ENCODE measurements around the gene ADK.
"Not testable (repeated sequence)": the region's sequence is repeated elsewhere in the genome, so short reads cannot be mapped to it uniquely, and the experiment has no call there.

ADK gene

DNA sequence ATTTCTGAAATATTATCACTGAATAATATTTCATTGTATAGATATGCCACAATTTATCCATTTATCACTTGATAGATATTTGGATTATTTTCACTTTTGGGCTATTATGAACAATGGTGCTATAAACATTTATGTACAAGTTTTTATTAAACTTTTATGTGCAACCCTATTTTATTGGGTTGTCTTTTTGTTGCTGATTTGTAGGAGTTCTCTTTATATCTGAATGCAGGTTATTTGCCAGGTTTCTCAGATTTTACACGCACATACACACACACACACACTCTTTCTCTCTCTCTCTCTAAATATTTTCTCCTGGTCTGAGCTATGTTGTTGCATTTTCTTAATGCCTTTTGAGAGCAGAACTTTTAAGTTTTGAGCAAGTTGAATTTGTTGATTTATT is 36.2 kb downstream of the ADK start:
- no peak for DNase-seq

DNA sequence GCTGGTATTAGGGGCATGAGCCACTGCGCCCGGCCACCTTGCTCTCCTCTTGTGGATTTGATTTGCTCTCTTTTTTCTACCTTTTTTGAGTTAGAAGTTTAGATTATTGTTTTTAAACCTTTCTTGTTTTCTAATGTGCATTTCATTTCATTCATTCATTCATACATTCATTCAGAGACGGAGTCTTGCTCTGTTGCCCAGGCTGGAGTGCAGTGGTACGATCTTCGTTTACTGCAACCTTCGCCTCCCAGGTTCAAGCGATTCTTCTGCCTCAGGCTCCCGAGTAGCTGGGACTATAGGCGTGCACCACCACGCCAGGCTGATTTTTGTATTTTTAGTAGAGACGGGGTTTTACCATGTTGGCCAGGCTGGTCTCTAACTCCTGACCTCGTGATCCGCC is 37.6 kb downstream of the ADK start:
- DNase-seq, result not testable (repeated sequence)

DNA sequence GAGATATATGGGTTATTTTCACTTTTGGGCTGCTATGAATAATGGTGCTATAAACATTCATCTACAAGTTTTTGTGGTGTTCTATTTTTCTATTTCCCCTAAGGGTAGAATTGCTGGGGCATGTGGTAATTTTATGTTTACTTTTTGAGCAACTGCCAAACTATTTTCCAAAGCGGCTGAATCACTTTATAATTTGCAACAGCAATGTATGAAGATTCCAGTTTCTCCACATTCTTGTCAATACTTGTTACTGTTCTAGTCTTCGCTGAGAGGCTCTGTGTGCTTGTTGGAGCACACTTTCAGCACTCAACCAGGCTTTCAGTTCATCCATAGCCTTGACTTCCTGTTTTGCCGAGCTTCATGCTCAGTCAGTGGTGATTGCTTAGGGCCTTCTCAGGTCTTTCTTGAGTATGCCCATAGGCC is 39.0 kb downstream of the ADK start:
- DNase-seq, result peak; percentile 58 to 62 (median 59)

DNA sequence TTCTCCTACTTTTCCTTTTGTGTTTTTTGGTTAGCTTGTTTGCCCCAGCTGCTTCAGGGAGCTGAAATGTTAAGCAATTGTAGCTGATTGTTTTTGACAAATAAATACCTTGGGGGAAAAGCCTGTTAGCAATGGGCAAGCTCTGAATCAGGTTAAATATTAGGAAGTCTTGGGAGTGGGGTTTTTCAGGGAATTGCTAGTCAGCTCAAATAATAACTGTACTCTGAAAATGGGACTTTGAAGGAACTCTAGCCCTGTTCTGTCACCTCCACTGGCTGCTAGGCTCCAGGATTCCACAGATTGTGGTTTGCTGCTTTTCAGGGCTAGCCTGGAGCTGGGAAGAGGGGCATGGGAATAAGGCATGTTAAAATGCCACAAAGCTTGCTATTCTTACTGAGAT is 39.5 kb downstream of the ADK start:
- DNase-seq, result no peak

DNA sequence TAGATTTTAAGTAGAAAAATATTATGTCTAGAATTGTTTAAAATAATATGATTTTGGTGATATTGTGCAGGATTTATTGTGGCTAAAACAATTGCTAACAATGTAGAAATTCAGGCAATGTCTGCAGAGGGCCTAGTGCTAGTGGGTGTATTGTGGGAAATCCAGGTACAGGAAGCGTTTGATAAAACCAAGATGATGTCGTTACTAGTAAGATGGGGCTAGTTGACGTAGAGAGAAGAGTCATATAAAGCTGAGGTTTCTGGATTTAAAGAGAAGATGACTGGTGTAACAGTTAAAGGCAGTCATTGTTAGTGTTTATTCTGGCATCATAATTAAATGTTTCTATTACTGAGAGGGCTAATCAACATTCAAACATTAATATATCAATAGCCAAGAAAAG is 43.5 kb downstream of the ADK start:
- DNase-seq, result peak in 1 of 3 donors; percentile 26

DNA sequence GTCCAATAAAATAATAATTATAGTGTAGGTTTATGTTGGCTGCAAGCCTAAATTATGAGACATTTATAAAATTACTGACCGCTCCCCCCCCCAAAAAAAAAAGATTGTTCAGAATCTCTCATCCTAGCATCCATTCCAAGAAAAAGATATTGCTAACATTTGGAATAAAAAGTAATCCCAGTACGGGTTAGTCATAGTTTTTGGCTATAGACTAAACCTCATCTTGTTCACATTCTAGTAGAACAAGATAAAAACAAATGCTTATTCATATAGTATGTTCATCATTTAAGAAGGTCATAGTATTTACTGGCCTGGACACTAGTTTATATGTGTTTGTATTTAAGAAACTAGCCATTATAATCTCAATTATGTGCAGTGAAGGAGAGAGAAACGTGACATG is 44.0 kb downstream of the ADK start:
- DNase-seq, result no peak

DNA sequence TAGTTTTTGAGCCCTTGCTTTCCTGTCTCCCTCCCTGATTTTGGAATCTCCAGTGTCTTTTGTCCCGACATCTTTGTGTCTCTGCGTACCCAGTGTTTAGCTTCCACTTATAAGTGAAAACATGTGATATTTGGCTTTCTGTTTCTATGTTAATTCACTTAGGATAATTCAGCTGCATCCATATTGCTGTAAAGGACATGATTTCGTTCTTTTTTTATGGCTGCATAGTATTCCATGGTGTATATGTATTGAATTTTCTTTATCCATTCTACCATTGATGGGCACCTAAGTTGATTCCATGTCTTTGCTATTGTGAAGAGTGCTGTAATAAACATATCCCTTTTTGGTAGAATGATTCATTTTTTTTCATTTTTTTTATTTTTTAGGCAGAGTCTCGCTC is 48.3 kb downstream of the ADK start:
- DNase-seq, result no peak

DNA sequence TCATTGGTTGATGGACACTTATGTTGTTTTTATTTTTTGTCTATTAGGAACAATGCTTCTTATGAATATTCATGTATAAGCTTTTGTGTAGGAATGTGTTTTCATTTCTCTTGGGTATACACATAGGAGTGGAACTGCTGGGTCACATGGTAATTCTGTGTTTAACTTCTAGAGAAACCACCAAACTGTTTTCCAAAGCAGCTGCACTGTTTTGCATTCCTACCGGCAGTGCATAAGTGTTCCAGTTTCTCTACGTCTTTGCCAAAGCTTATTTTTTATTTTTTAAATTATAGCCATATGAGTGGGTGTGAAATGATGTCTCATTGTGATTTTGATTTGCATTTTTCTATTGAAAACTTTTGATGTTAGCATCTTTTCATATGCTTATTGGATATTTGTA is 51.3 kb downstream of the ADK start:
- peak in 1 of 3 donors; percentile 4 for DNase-seq

DNA sequence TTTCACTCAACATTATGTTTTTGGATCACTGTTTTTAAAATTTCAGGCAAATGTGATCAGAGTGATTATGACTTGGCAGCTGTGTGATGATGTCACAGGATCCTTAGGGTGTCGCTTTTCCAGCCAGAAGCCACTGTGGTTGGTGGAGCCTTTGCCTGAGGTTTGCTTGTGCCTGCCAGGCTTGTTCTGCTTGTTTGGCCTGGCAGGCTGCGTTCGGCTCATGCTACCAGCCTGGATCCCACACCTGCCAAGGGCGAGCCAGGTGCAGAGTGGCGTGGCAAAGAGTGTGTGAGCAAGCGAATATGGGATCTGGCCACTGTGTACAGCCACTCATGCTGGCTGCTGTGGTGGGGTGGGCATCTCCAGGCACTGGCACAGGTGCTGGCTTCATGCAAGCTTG is 55.7 kb downstream of the ADK start:
- DNase-seq, result no peak

DNA sequence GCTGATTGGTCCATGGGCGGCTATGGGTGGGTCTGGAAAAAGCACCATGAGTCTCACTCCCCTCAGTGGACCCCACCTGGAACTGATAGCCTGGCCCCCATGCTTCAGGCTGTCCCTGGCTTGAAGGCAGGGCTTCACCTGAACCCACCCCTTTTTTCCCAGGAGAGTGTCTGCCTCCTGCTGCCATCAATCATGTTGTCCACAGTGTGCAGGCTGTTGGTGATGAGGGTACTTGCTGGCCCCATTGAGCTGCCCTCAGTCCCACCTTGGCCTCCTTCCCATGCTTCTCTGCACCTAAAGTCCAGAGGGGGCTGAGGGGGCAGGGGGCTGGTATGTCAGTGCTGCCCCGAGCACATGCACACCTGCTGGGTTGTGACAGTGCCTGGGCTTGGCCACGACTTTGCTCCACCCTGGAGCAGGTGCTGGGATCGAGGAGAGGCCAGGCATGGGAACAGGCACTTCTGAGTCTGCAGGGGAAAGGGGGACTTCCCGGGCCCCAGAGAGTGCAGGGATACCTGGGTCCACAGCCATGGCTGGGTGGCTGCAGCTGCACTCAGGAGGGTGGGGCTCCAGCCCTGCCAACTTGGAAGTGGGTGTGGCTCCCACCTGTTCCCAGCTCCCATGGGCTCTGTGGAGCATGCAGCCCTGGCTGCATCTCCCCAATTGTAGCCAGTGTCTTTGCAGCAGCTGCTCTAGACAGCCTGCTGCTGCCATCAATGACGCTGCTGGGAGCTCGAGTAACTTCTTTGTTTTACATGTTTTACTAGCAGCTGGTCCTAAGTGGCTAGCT is 56.9 kb downstream of the ADK start:
- DNase-seq, result no peak

DNA sequence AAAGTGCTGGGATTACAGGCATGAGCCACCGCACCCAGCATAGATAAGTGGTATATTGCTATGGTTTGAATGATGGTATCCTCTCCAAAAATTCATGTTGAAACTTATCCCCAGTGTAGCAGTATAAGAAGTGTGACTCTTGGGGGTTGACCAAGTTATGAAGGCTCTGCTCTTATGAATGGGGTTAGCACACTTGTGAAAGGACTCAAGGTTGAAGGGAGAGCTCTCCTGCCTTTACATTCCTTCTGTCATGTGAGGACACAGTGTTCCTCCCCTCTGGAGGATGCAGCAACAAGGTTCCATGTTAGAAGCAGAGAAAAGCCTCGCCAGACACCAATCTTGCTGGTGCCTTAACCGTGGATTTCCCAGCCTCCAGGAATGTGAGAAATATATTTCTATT is 58.0 kb downstream of the ADK start:
- no peak for DNase-seq

DNA sequence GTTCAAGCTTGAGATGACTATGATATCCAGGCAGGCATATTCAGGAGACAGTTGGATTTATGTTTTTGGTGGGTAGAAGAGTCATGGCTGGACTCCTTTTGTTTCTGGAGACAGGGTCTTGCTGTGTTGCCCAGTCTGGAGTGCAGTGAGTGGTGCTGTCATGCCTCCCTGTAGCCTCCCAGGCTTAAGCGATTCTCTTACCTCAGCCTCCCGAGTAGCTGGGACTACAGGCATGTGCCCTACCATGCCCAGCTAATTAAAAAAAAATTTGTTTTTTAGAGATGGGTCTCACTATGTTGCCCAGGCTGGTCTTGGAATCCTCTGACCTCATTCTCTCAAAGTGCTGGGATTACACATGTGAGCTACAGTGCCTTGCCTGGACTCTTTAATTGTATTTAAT is 62.0 kb downstream of the ADK start:
- no peak for DNase-seq

DNA sequence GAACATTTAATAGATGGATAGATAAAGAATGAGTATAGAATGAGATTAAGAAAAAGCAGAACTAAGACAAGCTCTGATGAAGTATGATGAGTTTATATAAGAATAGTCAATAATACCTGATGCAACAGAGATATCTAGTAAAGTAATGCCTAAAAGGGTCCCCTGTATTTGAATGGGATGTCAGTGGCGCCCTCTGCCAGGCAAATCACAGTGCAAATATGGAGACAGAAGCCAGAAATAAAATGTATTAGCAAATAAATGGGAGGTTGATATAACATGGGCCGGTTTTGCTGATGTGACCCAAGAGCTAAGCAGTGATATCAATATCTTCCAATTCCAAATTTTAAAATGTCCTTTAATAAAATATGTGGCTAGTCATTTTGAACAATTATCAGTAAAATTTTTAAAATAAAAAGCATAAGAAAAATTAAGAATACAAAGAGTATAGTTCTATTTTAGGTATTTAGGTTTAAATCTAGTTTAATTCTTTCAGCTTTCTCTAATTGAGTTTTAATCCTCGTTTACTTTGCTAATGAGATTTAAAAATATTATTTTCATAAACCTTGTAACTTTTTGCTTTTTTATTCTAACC is 62.6 kb downstream of the ADK start:
- peak; percentile 26 to 40 (median 37) for DNase-seq

DNA sequence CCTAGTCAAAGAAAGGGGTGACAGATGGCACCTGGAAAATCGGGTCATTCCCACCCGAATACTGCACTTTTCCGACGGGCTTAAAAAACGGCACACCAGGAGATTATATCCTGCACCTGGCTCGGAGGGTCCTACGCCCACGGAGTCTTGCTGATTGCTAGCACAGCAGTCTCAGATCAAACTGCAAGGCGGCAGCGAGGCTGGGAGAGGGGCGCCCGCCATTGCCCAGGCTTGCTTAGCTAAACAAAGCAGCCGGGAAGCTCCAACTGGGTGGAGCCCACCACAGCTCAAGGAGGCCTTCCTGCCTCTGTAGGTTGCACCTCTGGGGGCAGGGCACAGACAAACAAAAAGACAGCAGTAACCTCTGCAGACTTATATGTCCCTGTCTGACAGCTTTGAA is 66.1 kb downstream of the ADK start:
- not testable (repeated sequence) for DNase-seq

DNA sequence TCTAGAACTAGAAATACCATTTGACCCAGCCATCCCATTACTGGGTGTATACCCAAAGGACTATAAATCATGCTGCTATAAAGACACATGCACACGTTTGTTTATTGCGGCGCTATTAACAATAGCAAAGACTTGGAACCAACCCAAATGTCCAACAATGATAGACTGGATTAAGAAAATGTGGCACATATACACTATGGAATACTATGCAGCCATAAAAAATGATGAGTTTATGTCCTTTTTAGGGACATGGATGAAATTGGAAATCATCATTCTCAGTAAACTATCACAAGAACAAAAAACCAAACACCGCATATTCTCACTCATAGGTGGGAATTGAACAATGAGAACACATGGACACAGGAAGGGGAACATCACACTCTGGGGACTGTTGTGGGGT is 71.4 kb downstream of the ADK start:
- DNase-seq, result not testable (repeated sequence)

DNA sequence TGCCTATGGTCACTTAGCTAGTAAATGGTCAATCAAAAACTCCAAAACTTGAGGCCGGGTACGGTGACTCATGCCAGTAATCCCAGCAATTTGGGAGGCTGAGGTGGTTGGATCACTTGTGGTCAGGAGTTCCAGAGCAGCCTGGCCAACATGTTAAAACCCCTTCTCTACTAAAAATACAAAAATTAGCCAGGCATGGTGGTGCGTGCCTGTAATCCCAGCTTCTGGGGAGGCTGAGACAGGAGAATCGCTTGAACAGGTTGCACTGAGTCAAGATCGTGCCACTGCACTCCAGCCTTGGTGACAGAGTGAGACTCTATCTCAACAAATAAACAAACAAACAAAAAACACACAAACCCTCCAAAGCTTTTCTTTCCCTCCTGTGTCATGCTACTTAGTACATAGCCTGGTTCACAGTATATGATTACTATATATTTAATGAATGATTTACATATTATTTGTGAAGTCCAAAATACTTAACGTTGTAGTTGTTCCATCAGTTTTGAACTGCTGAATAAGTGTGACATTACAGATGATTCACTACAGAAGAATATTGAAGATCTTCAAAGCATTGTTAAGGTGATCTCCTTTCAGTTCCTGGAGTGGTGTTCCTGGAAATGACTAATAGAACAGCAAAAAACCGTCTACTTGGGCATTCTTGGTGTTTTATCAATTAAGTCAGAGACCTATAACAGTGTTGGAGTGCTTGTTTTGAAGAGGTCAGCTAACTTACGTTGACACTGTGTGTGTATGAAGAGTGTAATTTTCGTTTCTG is 72.9 kb downstream of the ADK start:
- DNase-seq, result no peak

DNA sequence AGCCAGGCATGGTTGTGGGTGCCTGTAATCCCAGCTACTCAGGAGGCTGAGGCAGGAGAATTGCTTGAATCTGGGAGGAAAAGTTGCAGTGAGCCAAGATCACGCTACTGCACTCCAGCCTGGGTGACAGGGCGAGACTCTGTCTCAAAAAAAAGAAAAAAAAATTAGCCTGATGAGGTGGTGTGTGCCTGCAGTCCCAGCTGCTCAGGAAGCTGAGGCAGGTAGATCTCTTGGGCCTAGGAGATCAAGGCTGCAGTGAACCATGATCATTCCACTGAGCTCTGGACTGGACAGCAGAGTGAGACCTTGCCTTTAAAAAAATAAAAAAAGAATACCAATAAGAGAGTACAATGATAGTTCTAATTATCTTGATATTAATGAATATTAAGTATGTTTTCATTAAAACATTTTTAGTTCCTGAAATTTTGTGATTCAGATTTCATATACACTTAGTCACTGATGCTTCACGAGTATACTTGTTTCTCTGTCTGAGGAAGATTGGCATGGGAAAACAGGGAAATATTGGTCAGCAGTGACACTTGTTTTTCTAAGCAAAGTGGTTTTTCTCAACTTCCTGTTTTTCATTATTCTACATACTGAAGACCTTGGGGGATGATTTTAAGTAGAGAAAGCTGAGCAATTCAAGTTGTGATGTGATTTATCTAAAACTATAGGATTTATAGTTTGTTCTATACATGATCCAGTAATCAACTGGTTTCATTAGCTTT is 76.8 kb downstream of the ADK start:
- DNase-seq, result peak; percentile 75 to 94 (median 93)

DNA sequence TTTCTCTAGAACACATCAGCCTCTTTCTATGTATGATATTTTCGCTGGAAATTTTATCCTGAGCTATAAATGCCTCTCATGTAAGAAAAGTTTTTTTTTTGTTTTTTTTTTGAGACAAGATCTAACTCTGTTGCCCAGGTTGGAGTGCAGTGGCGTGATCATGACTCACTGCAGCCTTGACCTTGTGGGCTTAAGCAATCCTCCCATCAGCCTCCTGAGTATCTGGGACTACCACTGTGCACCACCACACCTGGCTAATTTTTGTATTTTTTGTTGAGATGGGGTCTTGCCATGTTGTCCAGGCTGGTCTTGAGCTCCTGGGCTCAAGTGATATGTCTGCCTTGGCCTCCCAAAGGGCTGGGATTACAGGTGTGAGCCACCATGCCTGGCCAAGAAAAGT is 80.4 kb downstream of the ADK start:
- DNase-seq, result no peak

DNA sequence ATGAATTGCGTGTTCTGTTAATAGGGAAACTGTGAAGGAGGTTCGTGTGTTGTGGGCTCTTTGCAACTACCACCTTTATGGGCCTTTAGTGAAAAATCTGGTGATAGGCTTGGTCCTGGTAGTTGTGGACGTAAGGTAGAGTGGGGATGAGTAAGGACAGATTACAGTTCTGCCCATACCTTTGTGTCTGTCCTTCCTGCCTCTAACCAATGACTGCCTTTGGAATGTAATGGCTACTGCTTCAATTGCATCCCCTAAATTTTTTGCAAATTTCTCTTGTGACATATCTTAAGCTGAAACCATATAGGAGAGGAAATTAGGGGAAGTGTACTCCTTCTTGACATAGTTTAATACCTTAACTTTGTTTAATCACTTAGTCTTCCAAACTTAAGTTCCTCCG is 82.3 kb downstream of the ADK start:
- no peak for DNase-seq

DNA sequence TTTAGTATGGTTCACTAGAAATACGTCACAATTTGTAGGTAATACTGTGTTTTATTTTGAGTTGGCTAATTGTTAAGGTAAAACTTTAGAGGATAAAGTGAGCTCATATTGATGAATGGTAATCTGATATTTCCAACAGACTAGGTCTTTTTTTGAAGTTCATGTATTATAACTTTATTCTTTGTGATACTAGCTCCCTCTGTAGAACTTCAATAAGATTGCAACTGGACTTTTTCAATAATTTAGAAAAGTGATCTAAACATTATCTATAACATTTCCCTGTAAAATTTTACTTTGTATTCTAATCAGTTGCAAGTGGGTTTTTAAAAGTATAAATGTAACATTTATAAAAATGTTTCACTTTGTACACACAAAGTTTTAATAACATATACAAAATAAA is 83.5 kb downstream of the ADK start:
- peak in 2 of 3 donors; percentile 41 to 44 for DNase-seq

DNA sequence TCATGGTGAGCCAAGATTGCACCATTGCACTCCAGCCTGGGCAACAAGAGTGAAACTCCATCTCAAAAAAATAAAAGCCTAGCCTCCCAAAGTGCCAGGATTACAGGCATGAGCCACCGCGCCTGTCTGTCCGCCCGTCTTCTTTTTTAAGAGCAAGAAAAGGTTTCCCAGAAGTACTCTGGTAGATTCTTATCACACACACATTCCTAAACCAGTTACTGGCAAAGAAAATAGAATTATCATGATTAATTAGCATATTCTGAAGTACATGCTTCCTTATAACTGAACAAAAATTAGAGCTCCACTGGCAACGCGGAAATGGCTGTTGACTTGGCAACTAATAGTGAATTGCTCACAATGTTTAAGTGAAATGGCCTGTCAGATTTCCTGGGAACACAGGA is 87.0 kb downstream of the ADK start:
- DNase-seq, result peak; percentile 34 to 50 (median 49)

DNA sequence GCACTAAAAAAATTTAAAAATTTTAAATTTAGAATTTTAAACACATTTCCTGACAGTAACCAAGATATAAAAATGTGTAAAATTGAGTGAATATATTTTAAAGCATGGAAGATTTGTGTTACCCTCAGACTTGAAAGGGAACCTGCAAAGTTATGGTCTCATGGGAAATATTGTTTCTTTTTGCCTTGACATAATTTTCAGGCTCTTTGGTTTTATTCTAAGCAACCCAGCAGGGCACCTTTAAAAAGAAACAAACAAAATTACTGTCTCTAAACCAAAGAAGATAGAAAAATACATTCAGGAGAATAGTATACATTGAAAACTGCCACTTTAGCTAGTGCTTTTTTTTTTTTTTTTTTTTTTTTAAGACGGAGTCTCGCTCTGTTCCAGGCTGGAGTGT is 87.5 kb downstream of the ADK start:
- DNase-seq, result no peak

DNA sequence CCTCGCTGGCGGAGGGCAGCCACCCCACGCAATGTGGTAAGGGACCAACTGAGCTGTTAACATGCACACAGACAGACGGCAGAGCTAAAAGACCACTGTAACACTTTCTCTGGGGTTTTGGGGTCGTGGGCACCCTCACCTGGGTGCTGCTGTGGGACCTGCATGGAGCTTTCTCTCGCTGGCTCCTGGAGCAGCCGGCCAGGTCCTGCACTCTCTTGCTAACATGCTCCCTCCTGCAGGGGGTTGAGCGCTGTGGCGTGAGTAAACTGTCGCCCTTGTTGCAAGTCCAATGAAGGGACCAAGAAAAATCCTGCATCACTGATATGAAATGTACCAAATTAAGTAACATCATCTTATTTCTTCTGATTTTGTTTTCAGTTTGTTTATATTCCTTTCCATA is 92.0 kb downstream of the ADK start:
- DNase-seq, result no peak

All from suppressor macrophage treated with lipopolysaccharide for 1 hour (primary cell).